Thyroid gland (tissue), 4 donors: ENCODE data around the gene CDK3.

Experiments
- CTCF ChIP-seq, 6 experiments: fragments of 200-600 bp in 3 of 6; fragments of 450-650 bp in 3 of 6; sonication (generic) in 3 of 6; IDR thresholded peaks; one replicate each; pipeline ENCODE4 v1.5.1; 2016 to 2019; ENCODE audit warnings: antibody characterized with exemption in 6 of 6, mild to moderate bottlenecking in 2 of 6, inconsistent platforms in 1 of 6, moderate library complexity in 1 of 6
- POLR2A ChIP-seq, 2 donors: fragments of 450-650 bp; IDR thresholded peaks; one replicate each; pipeline ENCODE4 v1.6.1; 2017; ENCODE audit warnings: antibody characterized with exemption in 2 of 2, mild to moderate bottlenecking in 2 of 2, moderate library complexity in 1 of 2

GRCh38 chr17:75987041-75987440 is 13.6 kb upstream of the CDK3 start:
- TF ChIP-seq CTCF (IDR thresholded peaks at IDR 0.05) (no peak), POLR2A (IDR thresholded peaks at IDR 0.05) (no peak)
